Activated T-helper 17 cell treated with anti-CD3 and anti-CD28 coated beads, Interleukin-2, amount 50 U/mL, for 72 hours (primary cell): ENCODE results near the gene AGBL1. TPM values are rescaled to one million over a fixed set of nuclear protein-coding genes. Genes with fewer than 3 reads are reported as not detected.
"Not testable (repeated sequence)": the region's sequence is repeated elsewhere in the genome, so short reads cannot be mapped to it uniquely, and the experiment has no call there.

Experiments
- ATAC-seq: fragments of 150-1000 bp; cut with Tn5 transposase; replicated peaks from 2 replicates; pipeline ENCODE4 v1.10.0; 2021; ENCODE audit warnings: mild to moderate bottlenecking, moderate library complexity
- H3K27ac Mint-ChIP-seq: one replicate; pipeline ENCODE4 v1.8.0; 2022; ENCODE audit warnings: mixed read lengths
- H3K27me3 Mint-ChIP-seq: one replicate; pipeline ENCODE4 v1.8.0; 2022; ENCODE audit warnings: mixed read lengths
- H3K36me3 Mint-ChIP-seq: one replicate; pipeline ENCODE4 v1.8.0; 2022; ENCODE audit warnings: low read depth, mild to moderate bottlenecking, mixed read lengths
- H3K4me1 Mint-ChIP-seq: one replicate; pipeline ENCODE4 v1.8.0; 2022; ENCODE audit warnings: mixed read lengths
- H3K4me3 Mint-ChIP-seq: one replicate; pipeline ENCODE4 v1.8.0; 2022; ENCODE audit warnings: mild to moderate bottlenecking, mixed read lengths
- H3K9me3 Mint-ChIP-seq: one replicate; pipeline ENCODE4 v1.8.0; 2022; ENCODE audit warnings: mixed read lengths
- total RNA-seq, 2 donors: library from RNA; stranded (reverse); gene quantifications; one replicate each; pipeline ENCODE4 v1.2.3, GENCODE V29; 2022

Gene AGBL1
- total RNA-seq, 2 donors from 2014 or later: 0.19 TPM; not detected in 1

- H3K27ac Mint-ChIP-seq: no peak overlapping the region
- ATAC-seq: no peak
- no peaks in the 10 kb centered on the region for H3K36me3 Mint-ChIP-seq
- peaks cover 21% of the 10 kb centered on the region for H3K27me3 Mint-ChIP-seq
- H3K4me1 Mint-ChIP-seq: no peaks in the 10 kb centered on the region
- no peaks in the 10 kb centered on the region for H3K9me3 Mint-ChIP-seq
- no peak overlapping the region for H3K4me3 Mint-ChIP-seq
Observed at GRCh38 chr15:86121568-86122225, 42.0 kb downstream of the AGBL1 start.

- H3K27me3 Mint-ChIP-seq: peaks cover 21% of the 10 kb centered on the region
- H3K4me1 Mint-ChIP-seq, ATAC-seq, H3K27ac Mint-ChIP-seq, H3K9me3 Mint-ChIP-seq, H3K4me3 Mint-ChIP-seq, H3K36me3 Mint-ChIP-seq: not testable (repeated sequence)
Observed at GRCh38 chr15:86122691-86123391, 43.2 kb downstream of the AGBL1 start.

GRCh38 chr15:86125775-86126174 lies 46.1 kb downstream of the AGBL1 start:
- Mint-ChIP-seq H3K4me1 (no peaks in the 10 kb centered on the region), H3K9me3 (no peaks in the 10 kb centered on the region), H3K27me3 (peaks cover 25% of the 10 kb centered on the region), H3K4me3 (no peak overlapping the region), H3K36me3 (no peaks in the 10 kb centered on the region), H3K27ac (no peak overlapping the region)
- ATAC-seq: no peak

GRCh38 chr15:86127547-86127946 lies 47.9 kb downstream of the AGBL1 start:
- Mint-ChIP-seq H3K4me3 (no peak overlapping the region), H3K9me3 (no peaks in the 10 kb centered on the region), H3K36me3 (no peaks in the 10 kb centered on the region), H3K4me1 (no peaks in the 10 kb centered on the region), H3K27me3 (peaks cover 16% of the 10 kb centered on the region), H3K27ac (no peak overlapping the region)
- no peak for ATAC-seq

GRCh38 chr15:86135041-86135440 lies 55.4 kb downstream of the AGBL1 start:
- ATAC-seq: no peak
- Mint-ChIP-seq H3K36me3 (no peaks in the 10 kb centered on the region), H3K4me3 (no peak overlapping the region), H3K9me3 (no peaks in the 10 kb centered on the region), H3K27ac (no peak overlapping the region), H3K4me1 (no peaks in the 10 kb centered on the region), H3K27me3 (peaks cover 4% of the 10 kb centered on the region)

- Mint-ChIP-seq H3K27me3 (peaks cover 13% of the 10 kb centered on the region), H3K36me3 (no peaks in the 10 kb centered on the region), H3K9me3 (peaks cover 2% of the 10 kb centered on the region), H3K4me1 (no peaks in the 10 kb centered on the region), H3K27ac (no peak overlapping the region), H3K4me3 (no peak overlapping the region)
- no peak for ATAC-seq
Observed at GRCh38 chr15:86136861-86137260, 57.2 kb downstream of the AGBL1 start.

GRCh38 chr15:86138798-86139197 lies 59.1 kb downstream of the AGBL1 start:
- no peaks in the 10 kb centered on the region for H3K4me1 Mint-ChIP-seq

GRCh38 chr15:86139828-86140227 lies 60.2 kb downstream of the AGBL1 start:
- peaks cover 23% of the 10 kb centered on the region for H3K27me3 Mint-ChIP-seq
- no peaks in the 10 kb centered on the region for H3K36me3 Mint-ChIP-seq
- H3K4me3 Mint-ChIP-seq: no peak overlapping the region
- ATAC-seq: no peak
- H3K4me1 Mint-ChIP-seq: no peaks in the 10 kb centered on the region
- H3K27ac Mint-ChIP-seq: no peak overlapping the region
- peaks cover 3% of the 10 kb centered on the region for H3K9me3 Mint-ChIP-seq

More at GRCh38 chr15:86138798-86139197, 59.1 kb downstream of the AGBL1 start:
- no peak for ATAC-seq
- no peaks in the 10 kb centered on the region for H3K36me3 Mint-ChIP-seq
- H3K4me3 Mint-ChIP-seq: no peak overlapping the region
- H3K27me3 Mint-ChIP-seq: peaks cover 22% of the 10 kb centered on the region
- H3K9me3 Mint-ChIP-seq: peaks cover 3% of the 10 kb centered on the region
- H3K27ac Mint-ChIP-seq: no peak overlapping the region

- H3K9me3 Mint-ChIP-seq: peaks cover 10% of the 10 kb centered on the region
- H3K27me3 Mint-ChIP-seq: peaks cover 14% of the 10 kb centered on the region
Observed at GRCh38 chr15:86154705-86155104, 75.0 kb downstream of the AGBL1 start.

GRCh38 chr15:86155551-86155950 lies 75.9 kb downstream of the AGBL1 start:
- H3K27ac Mint-ChIP-seq: no peak overlapping the region
- H3K9me3 Mint-ChIP-seq: peaks cover 6% of the 10 kb centered on the region
- no peaks in the 10 kb centered on the region for H3K36me3 Mint-ChIP-seq
- H3K4me3 Mint-ChIP-seq: no peak overlapping the region
- H3K4me1 Mint-ChIP-seq: no peaks in the 10 kb centered on the region
- ATAC-seq: no peak
- peaks cover 14% of the 10 kb centered on the region for H3K27me3 Mint-ChIP-seq

More at GRCh38 chr15:86154705-86155104, 75.0 kb downstream of the AGBL1 start:
- Mint-ChIP-seq H3K4me1 (no peaks in the 10 kb centered on the region), H3K4me3 (no peak overlapping the region), H3K27ac (no peak overlapping the region), H3K36me3 (no peaks in the 10 kb centered on the region)
- ATAC-seq: no peak

- Mint-ChIP-seq H3K36me3 (no peaks in the 10 kb centered on the region), H3K9me3 (peaks cover 3% of the 10 kb centered on the region), H3K27ac (no peak overlapping the region), H3K4me1 (no peaks in the 10 kb centered on the region), H3K4me3 (no peak overlapping the region), H3K27me3 (peaks cover 20% of the 10 kb centered on the region)
- no peak for ATAC-seq
Observed at GRCh38 chr15:86157606-86158293, 78.1 kb downstream of the AGBL1 start.

GRCh38 chr15:86159468-86159867 lies 79.8 kb downstream of the AGBL1 start:
- Mint-ChIP-seq H3K4me1 (no peaks in the 10 kb centered on the region), H3K4me3 (no peak overlapping the region), H3K27me3 (peaks cover 21% of the 10 kb centered on the region), H3K36me3 (no peaks in the 10 kb centered on the region), H3K9me3 (peaks cover 3% of the 10 kb centered on the region), H3K27ac (no peak overlapping the region)
- ATAC-seq: no peak

- no peak overlapping the region for H3K27ac Mint-ChIP-seq
- no peaks in the 10 kb centered on the region for H3K4me1 Mint-ChIP-seq
- H3K27me3 Mint-ChIP-seq: peaks cover 20% of the 10 kb centered on the region
- H3K36me3 Mint-ChIP-seq: no peaks in the 10 kb centered on the region
- H3K4me3 Mint-ChIP-seq: no peak overlapping the region
- peaks cover 3% of the 10 kb centered on the region for H3K9me3 Mint-ChIP-seq
- no peak for ATAC-seq
Observed at GRCh38 chr15:86161250-86161649, 81.6 kb downstream of the AGBL1 start.

GRCh38 chr15:86162172-86162591 lies 82.5 kb downstream of the AGBL1 start:
- H3K36me3 Mint-ChIP-seq: no peaks in the 10 kb centered on the region
- ATAC-seq: no peak
- H3K27me3 Mint-ChIP-seq: peaks cover 15% of the 10 kb centered on the region
- H3K9me3 Mint-ChIP-seq: peaks cover 3% of the 10 kb centered on the region
- no peak overlapping the region for H3K27ac Mint-ChIP-seq
- no peak overlapping the region for H3K4me3 Mint-ChIP-seq
- no peaks in the 10 kb centered on the region for H3K4me1 Mint-ChIP-seq

- Mint-ChIP-seq H3K27me3 (peaks cover 17% of the 10 kb centered on the region), H3K9me3 (peaks cover 3% of the 10 kb centered on the region), H3K36me3 (no peaks in the 10 kb centered on the region), H3K4me1 (no peaks in the 10 kb centered on the region), H3K4me3 (no peak overlapping the region), H3K27ac (no peak overlapping the region)
- no peak for ATAC-seq
Observed at GRCh38 chr15:86162641-86163040, 83.0 kb downstream of the AGBL1 start.
